ENCODE measurements around the gene DTX1. TPM values are rescaled to one million over a fixed set of nuclear protein-coding genes. Genes with fewer than 3 reads are reported as not detected.
A peak's percentile ranks its signal among the peaks of the same experiment; 100 is the strongest.
"Not testable (repeated sequence)": the region's sequence is repeated elsewhere in the genome, so short reads cannot be mapped to it uniquely, and the experiment has no call there.

DTX1 gene
- total RNA-seq, 1 experiment from 2014 or later, result 0.44 TPM

DNA sequence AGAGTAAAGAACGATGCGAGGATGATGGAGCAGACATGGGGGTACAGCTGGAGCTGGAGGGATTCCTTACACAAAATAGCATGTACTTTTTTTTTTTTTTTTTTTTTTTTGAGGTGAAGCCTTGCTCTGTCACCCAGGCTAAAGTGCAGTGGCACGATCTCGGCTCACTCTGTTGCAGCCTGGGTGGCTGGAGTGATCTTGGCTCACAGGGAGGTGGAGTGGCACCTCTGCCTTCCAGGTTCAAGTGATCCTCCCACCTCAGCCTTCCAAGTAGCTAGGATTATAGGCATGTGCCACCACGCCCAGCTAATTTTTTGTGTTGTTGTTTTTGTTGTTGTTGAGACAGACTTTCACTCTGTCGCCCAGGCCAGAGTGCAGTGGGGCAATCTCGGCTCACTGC is 84.2 kb downstream of the DTX1 start:
- CTCF ChIA-PET, result interaction anchor here (0.6 to 1.0 kb wide), 3 partner anchors 9 to 35 kb away, joined by 3 to 15 read pairs (median 3); no protein-coding TSS in a partner anchor
- TF ChIP-seq CTCF (IDR thresholded peaks at IDR 0.05) (no peak), SIN3A (IDR thresholded peaks at IDR 0.05; ENCODE audit: borderline replicate concordance, insufficient read depth, low read depth, low read length) (no peak), TCF7L2 (IDR thresholded peaks at IDR 0.05; ENCODE audit: low read depth, low read length) (no peak), POLR2AphosphoS5 (IDR thresholded peaks at IDR 0.05; ENCODE audit: low read depth, low read length) (no peak)
- TF ChIP-seq, protein P1, sequence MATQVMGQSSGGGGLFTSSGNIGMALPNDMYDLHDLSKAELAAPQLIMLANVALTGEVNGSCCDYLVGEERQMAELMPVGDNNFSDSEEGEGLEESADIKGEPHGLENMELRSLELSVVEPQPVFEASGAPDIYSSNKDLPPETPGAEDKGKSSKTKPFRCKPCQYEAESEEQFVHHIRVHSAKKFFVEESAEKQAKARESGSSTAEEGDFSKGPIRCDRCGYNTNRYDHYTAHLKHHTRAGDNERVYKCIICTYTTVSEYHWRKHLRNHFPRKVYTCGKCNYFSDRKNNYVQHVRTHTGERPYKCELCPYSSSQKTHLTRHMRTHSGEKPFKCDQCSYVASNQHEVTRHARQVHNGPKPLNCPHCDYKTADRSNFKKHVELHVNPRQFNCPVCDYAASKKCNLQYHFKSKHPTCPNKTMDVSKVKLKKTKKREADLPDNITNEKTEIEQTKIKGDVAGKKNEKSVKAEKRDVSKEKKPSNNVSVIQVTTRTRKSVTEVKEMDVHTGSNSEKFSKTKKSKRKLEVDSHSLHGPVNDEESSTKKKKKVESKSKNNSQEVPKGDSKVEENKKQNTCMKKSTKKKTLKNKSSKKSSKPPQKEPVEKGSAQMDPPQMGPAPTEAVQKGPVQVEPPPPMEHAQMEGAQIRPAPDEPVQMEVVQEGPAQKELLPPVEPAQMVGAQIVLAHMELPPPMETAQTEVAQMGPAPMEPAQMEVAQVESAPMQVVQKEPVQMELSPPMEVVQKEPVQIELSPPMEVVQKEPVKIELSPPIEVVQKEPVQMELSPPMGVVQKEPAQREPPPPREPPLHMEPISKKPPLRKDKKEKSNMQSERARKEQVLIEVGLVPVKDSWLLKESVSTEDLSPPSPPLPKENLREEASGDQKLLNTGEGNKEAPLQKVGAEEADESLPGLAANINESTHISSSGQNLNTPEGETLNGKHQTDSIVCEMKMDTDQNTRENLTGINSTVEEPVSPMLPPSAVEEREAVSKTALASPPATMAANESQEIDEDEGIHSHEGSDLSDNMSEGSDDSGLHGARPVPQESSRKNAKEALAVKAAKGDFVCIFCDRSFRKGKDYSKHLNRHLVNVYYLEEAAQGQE (IDR thresholded peaks at IDR 0.05; ENCODE audit: insufficient read depth in 1 of 2, low read depth in 2 of 2, low read length in 1 of 2), result no peak
- POLR2A ChIA-PET, result interaction anchor here (0.6 kb wide), 1 partner anchor 42 kb away, joined by 10 read pairs; no protein-coding TSS in a partner anchor
- peak; percentile 24; the same call in 1 of the 2 replicates for ATAC-seq
- intact Hi-C loops (cut with micrococcal nuclease; ENCODE audit: unreplicated experiment) (no loop called here), in situ Hi-C loops (cut with HindIII; ENCODE audit: low pct_unique_long_range_greater_than_20kb, low sequenced_read_pairs) (no loop called here)
- no TSS peak for BruUV-seq (replicated peaks)
- Histone ChIP-seq H3K9me3 (ENCODE audit: control insufficient read depth, insufficient read depth, low read depth, low read length) (no peaks in the 10 kb centered on the region), H3K27ac (ENCODE audit: low read length) (peak overlapping the region; percentile 45; the same call in 1 of the 2 replicates), H3K4me3 (ENCODE audit: low read depth in 2 of 2, low read length in 2 of 2) (peak overlapping the region; percentile 29 to 50), H3K36me3 (ENCODE audit: control insufficient read depth, insufficient read depth, low read length) (no peaks in the 10 kb centered on the region), H3K4me1 (ENCODE audit: control insufficient read depth, insufficient read depth, low read length) (peaks cover 11% of the 10 kb centered on the region), H3K27me3 (ENCODE audit: control insufficient read depth, insufficient read depth, low read length) (no peaks in the 10 kb centered on the region)
- no peak for DNase-seq (ENCODE audit: low read depth, low spot score)

DNA sequence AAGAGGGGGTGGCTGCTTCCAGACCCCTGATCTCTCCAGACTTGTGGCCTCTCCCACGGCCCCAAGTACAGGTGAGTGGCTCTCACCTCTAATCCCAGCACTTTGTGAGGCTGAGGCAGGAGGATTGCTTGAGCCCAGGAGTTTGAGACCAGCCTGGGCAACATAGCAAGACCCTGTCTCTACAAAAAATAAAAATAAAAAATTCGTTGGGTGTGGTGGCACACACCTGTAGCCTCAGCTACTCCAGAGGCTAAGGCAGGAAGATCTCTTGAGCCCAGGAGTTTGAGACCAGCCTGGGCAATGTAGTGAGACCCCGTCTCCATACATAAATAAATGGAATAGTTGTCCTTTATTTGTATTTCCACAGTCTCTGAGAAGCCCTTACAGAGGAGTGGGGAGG is 85.2 kb downstream of the DTX1 start:
- BruUV-seq (replicated peaks); H3K36me3 ChIP-seq (ENCODE audit: control insufficient read depth, insufficient read depth, low read length); H3K4me3 ChIP-seq (ENCODE audit: low read depth in 2 of 2, low read length in 2 of 2); in situ Hi-C loops (cut with HindIII; ENCODE audit: low pct_unique_long_range_greater_than_20kb, low sequenced_read_pairs); DNase-seq (ENCODE audit: low read depth, low spot score); H3K27me3 ChIP-seq (ENCODE audit: control insufficient read depth, insufficient read depth, low read length); POLR2A ChIA-PET; ATAC-seq; H3K9me3 ChIP-seq (ENCODE audit: control insufficient read depth, insufficient read depth, low read depth, low read length); H3K27ac ChIP-seq (ENCODE audit: low read length); intact Hi-C loops (cut with micrococcal nuclease; ENCODE audit: unreplicated experiment): not testable (repeated sequence)
- CTCF ChIA-PET, result interaction anchor here (1.0 kb wide), 1 partner anchor 10 kb away, joined by 3 read pairs; no protein-coding TSS in a partner anchor
- H3K4me1 ChIP-seq (ENCODE audit: control insufficient read depth, insufficient read depth, low read length), result peaks cover 11% of the 10 kb centered on the region

DNA sequence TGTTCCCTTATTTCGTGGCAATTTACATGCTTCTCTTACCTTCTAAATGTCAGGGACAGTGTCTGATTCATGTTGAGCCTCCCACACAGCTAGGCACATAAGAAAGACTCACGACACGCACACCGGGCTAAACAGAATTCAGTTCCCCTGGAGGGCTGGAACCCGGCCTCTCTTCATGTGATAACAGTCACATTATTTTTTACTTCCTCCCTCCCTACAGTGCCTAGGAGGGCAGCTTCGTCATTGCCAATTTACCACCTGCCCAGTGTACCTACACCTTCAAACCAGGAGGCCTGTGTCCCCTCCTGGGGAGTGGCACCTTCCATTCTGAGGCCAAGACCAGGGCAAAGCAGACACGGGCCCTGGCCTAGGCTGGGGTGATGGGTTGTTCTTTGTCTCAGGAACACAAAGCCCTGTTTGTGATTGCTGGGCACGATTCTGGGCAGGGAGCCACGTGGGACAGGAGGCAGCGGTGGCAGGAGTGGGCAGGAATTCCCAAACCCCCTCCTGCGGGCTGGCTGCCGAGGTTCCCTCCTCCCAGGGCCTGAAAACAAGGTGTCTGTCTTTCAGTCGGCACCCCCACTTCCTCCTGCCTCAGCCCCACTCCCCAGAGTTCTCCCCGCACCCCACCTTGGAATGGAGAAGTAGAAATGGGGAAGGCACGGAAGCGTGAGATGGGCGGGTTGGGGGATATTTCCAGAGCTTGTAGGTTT is 85.8 kb downstream of the DTX1 start:
- DNase-seq (ENCODE audit: low read depth, low spot score), result no peak
- 0 out of 2 replicates have a peak, but pooled peaks have one; percentile 54 for ATAC-seq
- Histone ChIP-seq H3K4me1 (ENCODE audit: control insufficient read depth, insufficient read depth, low read length) (peaks cover 11% of the 10 kb centered on the region), H3K4me3 (ENCODE audit: low read depth in 2 of 2, low read length in 2 of 2) (no peak overlapping the region), H3K36me3 (ENCODE audit: control insufficient read depth, insufficient read depth, low read length) (no peaks in the 10 kb centered on the region), H3K27me3 (ENCODE audit: control insufficient read depth, insufficient read depth, low read length) (no peaks in the 10 kb centered on the region), H3K9me3 (ENCODE audit: control insufficient read depth, insufficient read depth, low read depth, low read length) (no peaks in the 10 kb centered on the region), H3K27ac (ENCODE audit: low read length) (no peak overlapping the region)
- intact Hi-C loops (cut with micrococcal nuclease; ENCODE audit: unreplicated experiment) (no loop called here), in situ Hi-C loops (cut with HindIII; ENCODE audit: low pct_unique_long_range_greater_than_20kb, low sequenced_read_pairs) (no loop called here)
- no peak for TF ChIP-seq POLR2AphosphoS5 (IDR thresholded peaks at IDR 0.05; ENCODE audit: low read depth, low read length)
- TF ChIP-seq, protein P1 (IDR thresholded peaks at IDR 0.05; ENCODE audit: insufficient read depth in 1 of 2, low read depth in 2 of 2, low read length in 1 of 2), result no peak
- no peak for TF ChIP-seq SIN3A (IDR thresholded peaks at IDR 0.05; ENCODE audit: borderline replicate concordance, insufficient read depth, low read depth, low read length)
- TF ChIP-seq TCF7L2 (IDR thresholded peaks at IDR 0.05; ENCODE audit: low read depth, low read length), result no peak
- TF ChIP-seq CTCF (IDR thresholded peaks at IDR 0.05), result no peak
- POLR2A ChIA-PET, result interaction anchor here (0.5 kb wide), 1 partner anchor 136 kb away, joined by 3 read pairs; no protein-coding TSS in a partner anchor
- BruUV-seq (replicated peaks), result no TSS peak
- CTCF ChIA-PET, result no interaction called here
